GM15510 (cell line): ENCODE data around the gene LDLRAD4.

Source experiments
- POLR2A ChIP-seq: IDR thresholded peaks from 3 replicates; pipeline ENCODE4 v1.6.1; 2011; ENCODE audit warnings: borderline replicate concordance; ENCODE audit not compliant: insufficient read length; ENCODE audit errors: extremely low read depth

The LDLRAD4 gene

DNA sequence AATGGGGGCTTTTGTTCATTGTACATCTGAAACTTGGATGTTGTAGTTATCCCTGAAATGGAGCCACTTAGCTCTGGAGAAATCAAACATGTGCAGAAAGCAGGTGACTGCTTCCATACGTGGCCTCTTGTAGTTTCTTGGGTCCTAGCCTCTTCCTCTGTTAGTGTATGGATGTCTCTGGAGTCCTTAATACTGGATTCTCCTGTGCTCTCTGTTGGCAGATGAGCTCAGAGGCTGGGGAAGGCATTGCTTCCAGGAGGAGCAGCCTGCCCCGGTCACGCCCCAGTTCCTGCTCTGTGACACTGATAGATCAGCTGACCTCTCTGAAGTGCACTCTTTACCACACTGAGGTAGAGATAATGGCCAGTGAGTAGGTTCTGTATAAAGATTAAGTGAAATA, 176.2 kb downstream of the LDLRAD4 start:
- TF ChIP-seq POLR2A: no peak

DNA sequence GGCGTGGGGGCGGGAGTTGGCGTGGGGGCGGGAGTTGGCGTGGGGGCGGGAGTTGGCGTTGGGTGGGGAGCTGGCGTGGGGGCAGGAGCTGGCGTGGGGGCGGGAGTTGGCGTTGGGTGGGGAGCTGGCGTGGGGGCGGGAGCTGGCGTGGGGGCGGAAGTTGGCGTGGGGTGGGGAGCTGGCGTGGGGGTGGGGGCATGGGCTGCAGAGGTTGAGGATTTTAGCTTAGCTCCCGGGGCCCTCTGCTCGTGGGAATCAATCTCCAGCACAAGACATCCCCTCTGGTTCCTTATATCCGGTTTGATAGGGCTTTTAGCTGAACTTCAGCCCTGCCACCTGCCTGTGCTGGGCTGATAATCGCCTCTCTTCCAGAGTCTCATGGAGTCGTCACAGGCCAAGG, 177.0 kb downstream of the LDLRAD4 start:
- no peak for TF ChIP-seq POLR2A

DNA sequence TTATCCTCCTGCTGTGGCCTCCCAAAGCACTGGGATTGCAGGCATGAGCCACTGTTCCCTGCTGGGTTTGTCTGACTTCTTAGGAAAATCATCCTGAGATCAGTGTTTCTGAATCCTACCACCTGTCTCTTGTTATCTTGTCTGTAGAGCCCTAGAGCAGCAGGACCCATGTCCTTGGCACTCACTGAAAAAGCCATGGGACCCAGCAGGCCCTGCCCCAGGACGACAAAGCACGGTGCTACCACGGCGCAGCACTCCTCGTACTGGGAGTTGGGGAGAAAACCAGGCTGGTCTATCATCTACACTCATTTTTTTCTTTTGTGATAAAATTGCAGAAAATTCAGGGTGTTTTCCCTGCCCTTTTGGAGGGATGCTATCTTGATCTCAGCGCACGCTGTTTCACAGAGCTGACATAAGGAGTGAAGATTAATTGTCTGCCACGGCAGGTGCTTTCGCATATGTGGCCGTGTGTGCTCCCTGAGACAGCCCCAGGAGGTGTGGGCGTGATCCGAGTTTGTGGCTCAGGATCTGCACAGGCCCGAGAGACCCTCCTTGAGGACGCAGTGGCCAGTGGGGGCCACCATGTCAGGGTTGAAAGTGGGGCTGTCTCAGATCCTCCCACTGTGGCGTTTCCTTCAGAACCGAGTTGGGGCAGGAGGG, 179.1 kb downstream of the LDLRAD4 start:
- TF ChIP-seq POLR2A: no peak

DNA sequence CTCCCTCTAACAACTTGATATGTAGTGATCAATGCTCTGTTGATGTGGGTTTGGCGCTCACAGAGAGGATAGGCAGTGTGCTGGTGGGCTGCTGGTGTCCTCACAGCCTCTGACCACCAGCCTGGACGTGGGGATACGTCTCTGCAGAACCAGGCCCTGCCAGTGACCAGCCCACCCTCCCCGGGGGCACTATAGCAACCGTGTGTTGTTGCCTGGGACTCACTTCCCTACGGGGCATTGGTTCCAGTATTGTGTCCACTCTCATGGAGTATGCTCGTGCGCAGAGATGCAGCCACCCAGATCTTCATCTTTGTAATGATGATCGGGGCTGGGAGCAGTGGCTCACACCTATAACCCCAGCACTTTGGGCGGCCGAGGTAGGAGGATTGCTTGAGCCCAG, 180.1 kb downstream of the LDLRAD4 start:
- TF ChIP-seq POLR2A: no peak

DNA sequence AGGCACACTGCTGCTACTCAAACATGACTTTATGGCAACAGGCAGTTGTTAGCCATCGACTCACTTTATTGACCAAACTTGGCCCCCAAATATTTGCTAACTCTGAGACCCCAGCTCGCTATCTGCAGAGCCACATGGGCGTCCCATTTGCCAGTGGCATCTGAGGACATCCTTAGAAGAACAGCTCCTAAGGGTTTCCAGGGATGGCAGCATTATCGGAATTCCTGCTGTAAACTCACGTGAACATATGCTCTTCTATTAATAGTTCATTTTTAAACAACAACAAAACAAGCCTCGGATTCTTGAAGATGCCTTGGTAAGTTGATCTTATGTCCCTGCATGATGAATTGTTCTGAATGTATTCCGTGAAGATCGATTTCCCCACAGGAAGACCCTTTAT, 181.0 kb downstream of the LDLRAD4 start:
- no peak for TF ChIP-seq POLR2A

DNA sequence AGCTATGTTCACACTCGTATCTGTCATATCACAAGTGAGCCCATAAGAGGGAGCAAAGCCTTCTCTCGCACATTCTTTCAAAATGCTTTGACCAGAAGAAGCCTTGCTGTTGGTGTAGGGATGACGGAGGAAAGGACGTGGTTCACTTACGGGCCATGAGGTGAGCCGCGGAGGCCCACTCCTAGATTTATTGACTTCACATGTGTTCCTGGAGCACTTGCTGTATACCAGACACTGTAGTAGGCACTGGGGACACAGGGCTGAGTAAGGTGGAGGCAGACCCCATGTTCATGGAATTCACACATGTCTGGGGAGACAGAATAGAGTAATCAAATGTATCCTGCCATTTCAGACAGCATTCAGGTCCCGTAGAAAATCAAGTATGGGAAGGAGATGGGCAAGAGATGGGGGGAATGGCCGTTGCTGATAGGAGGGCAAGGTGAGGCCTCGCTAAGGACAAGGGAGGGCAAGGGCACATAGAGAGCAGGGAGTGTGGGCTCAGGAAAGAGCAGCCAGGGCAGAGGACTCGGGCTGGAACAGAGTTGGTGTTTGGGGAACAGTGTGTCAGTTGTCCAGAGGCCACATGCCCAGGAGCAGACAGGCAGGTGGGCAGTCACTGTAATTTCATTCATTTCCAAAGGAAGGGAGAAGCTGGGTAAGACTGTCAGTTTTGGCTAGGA, 182.2 kb downstream of the LDLRAD4 start:
- TF ChIP-seq POLR2A: no peak

DNA sequence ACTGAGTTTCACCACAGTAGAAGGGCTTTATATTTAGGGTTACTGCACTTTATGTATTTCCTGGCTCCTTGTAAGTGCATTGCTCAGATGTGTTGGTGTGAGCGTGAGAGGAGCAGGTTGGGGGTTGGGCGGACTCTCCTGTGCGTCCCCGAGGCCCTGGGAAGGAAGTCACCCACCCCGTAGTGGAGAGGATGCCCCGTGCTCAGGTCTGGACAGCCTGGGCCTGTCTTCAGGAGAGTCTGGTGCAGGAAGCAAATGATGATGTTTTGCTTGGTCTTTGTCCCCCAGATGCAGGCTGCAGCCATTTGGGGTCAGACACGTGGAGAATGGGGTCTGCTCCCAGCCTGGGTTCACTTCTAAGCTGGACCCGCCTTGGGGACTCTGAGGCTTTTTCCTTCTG, 182.8 kb downstream of the LDLRAD4 start:
- no peak for TF ChIP-seq POLR2A

DNA sequence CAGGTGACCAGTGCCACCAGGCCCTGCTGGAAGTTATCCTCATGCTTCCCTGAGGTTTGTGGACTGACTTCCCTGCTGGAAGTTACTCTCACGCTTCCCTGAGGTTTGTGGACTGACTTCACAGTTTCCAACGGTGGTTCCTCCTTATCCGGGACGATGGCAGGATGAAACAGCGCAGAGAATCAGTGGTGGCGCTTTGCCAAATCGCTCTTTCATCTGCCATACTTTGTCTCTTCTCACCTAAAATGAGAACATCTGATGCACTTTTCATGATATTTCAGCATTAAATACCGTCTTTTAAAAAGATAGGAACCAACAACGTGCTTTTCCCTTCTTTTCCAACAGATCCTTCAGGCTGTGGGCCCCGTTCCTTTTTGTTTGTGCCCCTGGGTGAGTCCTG, 183.3 kb downstream of the LDLRAD4 start:
- no peak for TF ChIP-seq POLR2A

DNA sequence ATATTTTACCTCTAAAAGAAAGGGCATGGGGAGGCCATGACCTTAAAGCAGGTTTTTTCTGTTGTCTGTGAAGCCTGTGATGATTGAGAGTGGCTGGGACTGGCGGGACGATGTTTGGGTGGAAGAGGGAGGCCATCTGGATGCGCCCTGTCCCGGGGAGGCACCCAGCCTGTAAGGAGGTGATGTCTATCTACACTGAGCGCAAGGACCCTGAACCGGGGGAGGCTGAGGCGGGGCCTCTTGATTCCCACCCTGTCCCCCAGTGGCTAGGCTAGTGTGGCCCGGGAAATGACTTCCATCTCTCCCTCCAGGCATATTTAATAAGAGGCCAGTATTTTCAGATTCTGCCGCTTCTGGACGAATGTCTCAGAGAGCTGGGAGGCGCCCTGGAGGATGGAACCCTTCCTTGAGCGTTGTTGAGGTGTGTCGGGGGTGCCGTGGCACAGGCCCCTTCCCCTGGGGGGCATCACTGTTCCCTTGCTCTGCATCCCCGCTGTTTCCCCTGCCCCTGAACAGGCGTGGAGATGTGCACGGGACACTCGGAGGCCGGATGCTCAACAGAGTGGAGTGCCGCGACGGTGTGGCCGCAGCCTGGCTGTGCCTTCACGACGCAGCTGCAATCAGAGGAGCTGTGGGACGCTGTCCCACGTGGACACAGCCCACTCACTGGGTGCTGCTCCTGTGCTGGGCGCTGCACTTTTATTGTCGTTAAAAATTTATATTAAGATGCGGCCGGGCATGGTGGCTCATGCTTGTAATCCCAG, 185.4 kb downstream of the LDLRAD4 start:
- TF ChIP-seq POLR2A: no peak

DNA sequence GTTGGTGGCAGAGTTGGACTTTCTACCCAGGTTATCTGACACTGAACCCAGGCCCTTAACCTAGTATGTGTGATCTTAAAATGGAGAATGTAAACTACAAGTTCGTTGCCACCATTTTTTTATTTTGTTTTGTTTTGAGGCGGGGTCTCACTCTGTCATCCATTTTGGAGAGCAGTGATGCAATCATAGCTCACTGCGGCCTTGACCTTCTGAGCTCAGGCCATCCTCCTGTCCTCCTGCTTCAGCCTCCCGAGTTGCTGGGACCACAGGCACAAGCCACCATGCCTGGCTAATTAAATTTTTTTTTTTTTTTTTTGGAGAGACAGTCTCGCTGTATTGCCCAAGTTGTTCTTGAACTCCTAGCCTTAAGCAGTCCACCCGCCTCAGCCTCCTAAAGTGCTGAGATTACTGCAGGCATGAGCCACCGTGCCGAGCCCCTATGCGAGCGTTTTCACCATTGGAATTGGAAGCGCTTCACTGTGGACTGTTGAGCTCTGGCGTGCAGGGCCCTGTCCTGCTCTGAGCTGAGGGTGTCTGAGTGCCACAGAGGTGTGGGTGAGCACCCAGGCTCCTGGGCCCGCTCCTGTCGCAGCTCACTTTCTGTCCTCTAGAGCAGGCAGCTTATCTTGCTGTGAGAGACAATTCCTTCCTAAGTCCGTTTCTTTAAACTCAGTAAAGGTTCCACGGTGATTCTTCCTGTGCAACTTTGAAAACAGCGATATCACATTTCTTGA, 186.9 kb downstream of the LDLRAD4 start:
- no peak for TF ChIP-seq POLR2A

DNA sequence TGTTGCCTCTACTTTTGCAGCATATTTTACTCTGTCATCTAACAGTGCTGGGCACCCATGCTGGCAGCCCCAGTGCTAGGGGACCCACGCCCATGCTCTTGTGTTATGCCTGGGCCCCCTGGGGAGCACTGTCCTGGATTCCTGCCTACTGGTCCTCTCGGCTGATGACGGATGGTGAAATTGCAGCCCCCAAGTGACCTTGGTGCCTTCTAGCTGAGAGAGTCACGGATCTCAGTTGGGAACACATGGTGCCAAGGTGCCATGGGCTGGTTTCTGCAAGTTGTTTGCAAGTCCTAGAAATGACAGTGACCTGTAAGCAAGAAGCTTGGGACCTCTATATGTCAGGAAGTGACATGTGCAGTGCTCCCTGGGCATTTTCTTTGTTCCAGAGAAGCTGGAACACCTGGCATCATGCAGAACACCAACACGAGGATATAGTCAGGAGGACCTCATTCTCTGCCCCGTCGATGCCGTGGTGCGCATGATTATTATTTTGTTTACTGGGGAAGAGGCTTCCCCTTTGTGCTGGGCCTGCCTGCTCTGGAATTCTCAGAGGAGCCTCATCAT, 187.6 kb downstream of the LDLRAD4 start:
- no peak for TF ChIP-seq POLR2A

DNA sequence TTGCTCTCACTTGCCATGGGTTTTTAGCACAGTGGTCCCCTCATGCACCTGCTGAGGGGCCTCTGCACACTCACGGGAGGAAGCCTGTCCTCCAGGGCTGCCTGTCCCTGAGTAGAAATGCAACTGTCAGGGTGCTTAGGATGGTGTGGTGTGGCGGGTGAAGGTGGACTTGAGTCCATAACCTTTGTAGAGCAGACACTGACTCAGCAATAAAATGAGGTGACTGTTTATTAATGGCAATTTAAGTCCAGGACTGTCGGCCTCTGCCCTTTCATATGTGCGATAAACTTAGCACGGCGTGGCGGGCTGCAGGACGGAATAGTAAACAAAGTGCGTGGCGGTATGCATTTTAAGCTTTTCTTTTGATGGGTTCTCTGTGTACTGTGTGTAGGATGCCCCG, 188.2 kb downstream of the LDLRAD4 start:
- TF ChIP-seq POLR2A: no peak

DNA sequence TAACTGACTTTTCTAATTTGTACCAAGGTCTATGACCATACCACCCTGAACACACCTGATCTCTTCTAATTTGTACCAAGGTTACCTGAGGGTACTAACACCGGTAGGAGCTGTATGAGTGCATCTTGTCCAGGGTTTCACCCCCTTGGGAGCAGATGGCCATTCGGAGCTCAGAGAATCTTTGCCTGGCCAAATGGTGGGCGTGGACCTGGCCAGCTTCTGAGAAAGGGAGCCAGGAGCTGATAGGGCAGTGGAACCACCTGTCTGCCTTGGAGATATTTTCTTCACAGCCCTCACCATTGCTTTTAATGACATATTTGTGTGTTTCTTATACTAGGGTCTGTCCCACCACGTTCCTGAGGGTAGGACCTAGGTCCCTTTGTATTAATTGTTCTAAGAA, 188.9 kb downstream of the LDLRAD4 start:
- TF ChIP-seq POLR2A: no peak

DNA sequence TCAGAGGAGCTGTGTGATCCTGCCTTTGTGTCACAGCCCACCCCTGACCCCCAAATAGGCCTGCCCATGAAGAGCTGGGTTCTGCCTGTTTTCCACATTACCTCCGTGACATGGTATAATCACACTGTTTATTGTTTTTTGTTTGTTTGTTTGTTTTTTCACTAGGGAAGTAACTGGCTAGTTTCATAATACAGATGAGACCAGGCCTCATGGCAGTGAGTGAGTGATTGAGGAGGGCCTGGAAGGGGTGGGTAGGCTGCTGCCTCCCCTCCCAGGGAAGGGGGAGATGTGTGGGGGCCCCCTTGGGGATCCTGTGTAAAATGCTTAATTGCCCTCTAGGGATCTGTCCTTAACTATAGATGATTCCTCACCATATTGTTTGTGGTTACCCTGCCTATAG, 190.5 kb downstream of the LDLRAD4 start:
- TF ChIP-seq POLR2A: no peak

DNA sequence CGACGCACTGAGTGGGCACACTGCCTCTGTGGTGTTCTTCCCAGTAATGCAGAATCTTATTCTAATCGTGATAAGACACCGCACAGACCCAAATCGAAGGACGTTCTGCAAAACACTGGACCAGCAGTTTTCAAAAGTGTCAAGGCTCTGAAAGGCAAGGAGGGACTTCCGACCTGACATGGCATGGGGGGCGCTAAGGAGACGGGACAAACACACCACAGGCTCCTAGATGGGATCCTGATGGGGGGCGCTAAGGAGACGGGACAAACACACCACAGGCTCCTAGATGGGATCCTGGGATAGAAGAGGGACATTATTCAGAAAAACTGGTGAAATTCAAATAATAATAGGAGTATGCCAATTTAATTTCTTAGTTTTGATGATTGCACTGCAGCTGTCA, 191.4 kb downstream of the LDLRAD4 start:
- no peak for TF ChIP-seq POLR2A
